AG09309 (cell line): ENCODE data around the gene PRPH.
"Not testable (repeated sequence)": the region's sequence is repeated elsewhere in the genome, so short reads cannot be mapped to it uniquely, and the experiment has no call there.

Source experiments
- DNase-seq: peaks from one replicate; pipeline ENCODE4 v3.0.0-alpha.2; 2010; ENCODE audit warnings: low read depth
- H3K4me3 ChIP-seq: 2 replicates; pipeline ENCODE4 v1.5.1; 2011; ENCODE audit warnings: mild to moderate bottlenecking, low read depth, low read length, moderate library complexity; ENCODE audit not compliant: control insufficient read depth
- CTCF ChIP-seq: IDR thresholded peaks from 2 replicates; pipeline ENCODE4 v1.5.1; 2011; ENCODE audit warnings: mild to moderate bottlenecking, low read depth, low read length, inconsistent platforms; ENCODE audit not compliant: insufficient read depth, control insufficient read depth; ENCODE audit errors: missing control alignments

The PRPH gene

GRCh38 chr12:49260166-49260565, 34.8 kb upstream of the PRPH start:
- TF ChIP-seq CTCF, result no peak
- no peak overlapping the region for H3K4me3 ChIP-seq
- DNase-seq, result peak; percentile 47

- H3K4me3 ChIP-seq, result no peak overlapping the region
- no peak for TF ChIP-seq CTCF
- DNase-seq, result no peak
Observed at GRCh38 chr12:49260571-49261363, 34.2 kb upstream of the PRPH start.

- peak; percentile 29 for DNase-seq
- no peak for TF ChIP-seq CTCF
- H3K4me3 ChIP-seq, result no peak overlapping the region
Observed at GRCh38 chr12:49261721-49262120, 33.2 kb upstream of the PRPH start.

GRCh38 chr12:49263400-49263763, 31.6 kb upstream of the PRPH start:
- no peak overlapping the region for H3K4me3 ChIP-seq
- DNase-seq, result no peak
- TF ChIP-seq CTCF, result no peak

- TF ChIP-seq CTCF, result no peak
- DNase-seq, result no peak
- peak overlapping the region; percentile 99 for H3K4me3 ChIP-seq
Observed at GRCh38 chr12:49264466-49264872, 30.5 kb upstream of the PRPH start.

GRCh38 chr12:49264873-49265792, 29.8 kb upstream of the PRPH start, which contains the start of gene TUBA1C:
TSS of gene TUBA1C (plus strand) at chr12:49265082. CDS start at chr12:49265182, 100 bp downstream.
- TF ChIP-seq CTCF, result peak; percentile 11
- peak within 1 kb of the TSS; percentile 99 for H3K4me3 ChIP-seq
- peak; percentile 84 for DNase-seq

GRCh38 chr12:49269191-49269590, 25.8 kb upstream of the PRPH start:
- H3K4me3 ChIP-seq, result peak overlapping the region; percentile 19; the same call in 1 of the 2 replicates
- DNase-seq, result not testable (repeated sequence)
